ENCODE results near the gene PHKB.
A peak's percentile ranks its signal among the peaks of the same experiment; 100 is the strongest.
"Not testable (repeated sequence)": the region's sequence is repeated elsewhere in the genome, so short reads cannot be mapped to it uniquely, and the experiment has no call there.

The PHKB gene

GRCh38 chr16:47460711-47461597, at the start of gene PHKB, which contains the start of gene ITFG1:
Gene PHKB, plus strand, starts transcription at chr16:47461331. Its CDS starts 20 bp downstream, at chr16:47461351.
Gene ITFG1, minus strand, starts transcription at chr16:47461063. Its CDS starts 18 bp downstream, at chr16:47461045.
- DNase-seq (ENCODE audit: low read depth) = peak; percentile 95
- Histone ChIP-seq H3K9me3 (ENCODE audit: control insufficient read depth, low read length) (no peaks in the 10 kb centered on the region), H3K4me3 (ENCODE audit: low read length) (peak within 1 kb of the TSS; percentile 88), H3K27me3 (replicated peaks; ENCODE audit: control insufficient read depth, insufficient read depth, low read length) (no peaks in the 10 kb centered on the region), H3K9ac (ENCODE audit: low read length) (peak within 1 kb of the TSS; percentile 98), H3K4me1 (ENCODE audit: control insufficient read depth, insufficient read depth, low read length) (peaks cover 32% of the 10 kb centered on the region), H3K36me3 (ENCODE audit: control insufficient read depth, insufficient read depth, low read length, severe bottlenecking) (peaks cover 30% of the 10 kb centered on the region)

- peak; percentile 42 for DNase-seq (ENCODE audit: low read depth)
- Histone ChIP-seq H3K9me3 (ENCODE audit: control insufficient read depth, low read length) (no peaks in the 10 kb centered on the region), H3K27me3 (replicated peaks; ENCODE audit: control insufficient read depth, insufficient read depth, low read length) (no peaks in the 10 kb centered on the region), H3K36me3 (ENCODE audit: control insufficient read depth, insufficient read depth, low read length, severe bottlenecking) (peaks cover 8% of the 10 kb centered on the region), H3K9ac (ENCODE audit: low read length) (no peak overlapping the region), H3K4me1 (ENCODE audit: control insufficient read depth, insufficient read depth, low read length) (no peaks in the 10 kb centered on the region), H3K4me3 (ENCODE audit: low read length) (no peak overlapping the region)
These were observed 48.1 kb upstream of the PHKB start for GRCh38 chr16:47413041-47413440.

- Histone ChIP-seq H3K9me3 (ENCODE audit: control insufficient read depth, low read length) (no peaks in the 10 kb centered on the region), H3K4me1 (ENCODE audit: control insufficient read depth, insufficient read depth, low read length) (no peaks in the 10 kb centered on the region), H3K27me3 (replicated peaks; ENCODE audit: control insufficient read depth, insufficient read depth, low read length) (no peaks in the 10 kb centered on the region), H3K36me3 (ENCODE audit: control insufficient read depth, insufficient read depth, low read length, severe bottlenecking) (peaks cover 14% of the 10 kb centered on the region), H3K4me3 (ENCODE audit: low read length) (no peak overlapping the region), H3K9ac (ENCODE audit: low read length) (no peak overlapping the region)
- DNase-seq (ENCODE audit: low read depth) = no peak
These were observed 44.3 kb upstream of the PHKB start for GRCh38 chr16:47416869-47417268.

GRCh38 chr16:47424846-47425245, 36.3 kb upstream of the PHKB start:
- no peaks in the 10 kb centered on the region for H3K4me1 ChIP-seq (ENCODE audit: control insufficient read depth, insufficient read depth, low read length)
- H3K36me3 ChIP-seq (ENCODE audit: control insufficient read depth, insufficient read depth, low read length, severe bottlenecking) = peaks cover 40% of the 10 kb centered on the region
- no peaks in the 10 kb centered on the region for H3K9me3 ChIP-seq (ENCODE audit: control insufficient read depth, low read length)
- H3K9ac ChIP-seq (ENCODE audit: low read length) = no peak overlapping the region
- no peaks in the 10 kb centered on the region for H3K27me3 ChIP-seq (replicated peaks; ENCODE audit: control insufficient read depth, insufficient read depth, low read length)
- H3K4me3 ChIP-seq (ENCODE audit: low read length) = no peak overlapping the region
- DNase-seq (ENCODE audit: low read depth) = no peak

GRCh38 chr16:47426806-47427205, 34.3 kb upstream of the PHKB start:
- no peaks in the 10 kb centered on the region for H3K4me1 ChIP-seq (ENCODE audit: control insufficient read depth, insufficient read depth, low read length)
- H3K9me3 ChIP-seq (ENCODE audit: control insufficient read depth, low read length) = no peaks in the 10 kb centered on the region
- H3K9ac ChIP-seq (ENCODE audit: low read length) = no peak overlapping the region
- H3K4me3 ChIP-seq (ENCODE audit: low read length) = no peak overlapping the region
- DNase-seq (ENCODE audit: low read depth) = no peak
- peaks cover 40% of the 10 kb centered on the region for H3K36me3 ChIP-seq (ENCODE audit: control insufficient read depth, insufficient read depth, low read length, severe bottlenecking)
- no peaks in the 10 kb centered on the region for H3K27me3 ChIP-seq (replicated peaks; ENCODE audit: control insufficient read depth, insufficient read depth, low read length)

- no peak overlapping the region for H3K9ac ChIP-seq (ENCODE audit: low read length)
These were observed 29.2 kb upstream of the PHKB start for GRCh38 chr16:47431960-47432359.

GRCh38 chr16:47434274-47434673, 26.9 kb upstream of the PHKB start:
- not testable (repeated sequence) for H3K4me3 ChIP-seq (ENCODE audit: low read length); H3K4me1 ChIP-seq (ENCODE audit: control insufficient read depth, insufficient read depth, low read length); H3K9me3 ChIP-seq (ENCODE audit: control insufficient read depth, low read length); DNase-seq (ENCODE audit: low read depth); H3K27me3 ChIP-seq (replicated peaks; ENCODE audit: control insufficient read depth, insufficient read depth, low read length); H3K9ac ChIP-seq (ENCODE audit: low read length)
- H3K36me3 ChIP-seq (ENCODE audit: control insufficient read depth, insufficient read depth, low read length, severe bottlenecking) = peaks cover 14% of the 10 kb centered on the region

More at GRCh38 chr16:47431960-47432359, 29.2 kb upstream of the PHKB start:
- Histone ChIP-seq H3K27me3 (replicated peaks; ENCODE audit: control insufficient read depth, insufficient read depth, low read length) (no peaks in the 10 kb centered on the region), H3K4me1 (ENCODE audit: control insufficient read depth, insufficient read depth, low read length) (no peaks in the 10 kb centered on the region), H3K36me3 (ENCODE audit: control insufficient read depth, insufficient read depth, low read length, severe bottlenecking) (peaks cover 24% of the 10 kb centered on the region), H3K9me3 (ENCODE audit: control insufficient read depth, low read length) (no peaks in the 10 kb centered on the region), H3K4me3 (ENCODE audit: low read length) (no peak overlapping the region)
- no peak for DNase-seq (ENCODE audit: low read depth)

- H3K36me3 ChIP-seq (ENCODE audit: control insufficient read depth, insufficient read depth, low read length, severe bottlenecking); H3K9me3 ChIP-seq (ENCODE audit: control insufficient read depth, low read length); H3K27me3 ChIP-seq (replicated peaks; ENCODE audit: control insufficient read depth, insufficient read depth, low read length); H3K4me3 ChIP-seq (ENCODE audit: low read length); H3K9ac ChIP-seq (ENCODE audit: low read length); DNase-seq (ENCODE audit: low read depth); H3K4me1 ChIP-seq (ENCODE audit: control insufficient read depth, insufficient read depth, low read length): not testable (repeated sequence)
These were observed 21.1 kb upstream of the PHKB start for GRCh38 chr16:47440066-47440465.

GRCh38 chr16:47442884-47443283, 18.2 kb upstream of the PHKB start:
- not testable (repeated sequence) for H3K4me1 ChIP-seq (ENCODE audit: control insufficient read depth, insufficient read depth, low read length); H3K4me3 ChIP-seq (ENCODE audit: low read length); DNase-seq (ENCODE audit: low read depth); H3K9me3 ChIP-seq (ENCODE audit: control insufficient read depth, low read length); H3K27me3 ChIP-seq (replicated peaks; ENCODE audit: control insufficient read depth, insufficient read depth, low read length); H3K9ac ChIP-seq (ENCODE audit: low read length)
- peaks cover 16% of the 10 kb centered on the region for H3K36me3 ChIP-seq (ENCODE audit: control insufficient read depth, insufficient read depth, low read length, severe bottlenecking)

- no peak for DNase-seq (ENCODE audit: low read depth)
- H3K36me3 ChIP-seq (ENCODE audit: control insufficient read depth, insufficient read depth, low read length, severe bottlenecking) = peaks cover 44% of the 10 kb centered on the region
- no peak overlapping the region for H3K4me3 ChIP-seq (ENCODE audit: low read length)
- H3K9me3 ChIP-seq (ENCODE audit: control insufficient read depth, low read length) = no peaks in the 10 kb centered on the region
- no peak overlapping the region for H3K9ac ChIP-seq (ENCODE audit: low read length)
- H3K27me3 ChIP-seq (replicated peaks; ENCODE audit: control insufficient read depth, insufficient read depth, low read length) = no peaks in the 10 kb centered on the region
- peaks cover 3% of the 10 kb centered on the region for H3K4me1 ChIP-seq (ENCODE audit: control insufficient read depth, insufficient read depth, low read length)
These were observed 14.7 kb upstream of the PHKB start for GRCh38 chr16:47446431-47446830.

- no peaks in the 10 kb centered on the region for H3K9me3 ChIP-seq (ENCODE audit: control insufficient read depth, low read length)
- H3K27me3 ChIP-seq (replicated peaks; ENCODE audit: control insufficient read depth, insufficient read depth, low read length) = no peaks in the 10 kb centered on the region
- peaks cover 67% of the 10 kb centered on the region for H3K36me3 ChIP-seq (ENCODE audit: control insufficient read depth, insufficient read depth, low read length, severe bottlenecking)
- H3K9ac ChIP-seq (ENCODE audit: low read length) = no peak overlapping the region
- peaks cover 3% of the 10 kb centered on the region for H3K4me1 ChIP-seq (ENCODE audit: control insufficient read depth, insufficient read depth, low read length)
- DNase-seq (ENCODE audit: low read depth) = no peak
- no peak overlapping the region for H3K4me3 ChIP-seq (ENCODE audit: low read length)
These were observed 12.1 kb upstream of the PHKB start for GRCh38 chr16:47448830-47449575.

All from adipocyte (in vitro differentiated cells).